GM23338 (cell line): ENCODE measurements around the gene LEKR1.

Experiments
- CTCF ChIP-seq, 2 experiments: fragments of 200-600 bp in 1 of 2; sonication (generic) in 1 of 2; conservative IDR thresholded peaks; 2 replicates each; pipeline versions ENCODE4 v1.5.1 to v1.6.1; 2016 to 2017; ENCODE audit warnings: antibody characterized with exemption in 2 of 2, low read depth in 2 of 2, mild to moderate bottlenecking in 2 of 2, moderate library complexity in 1 of 2
- EZH2 ChIP-seq: fragments of 200-600 bp; sonication (generic); IDR thresholded peaks from one replicate; pipeline ENCODE4 v1.8.0; 2017; ENCODE audit warnings: antibody characterized with exemption, mild to moderate bottlenecking, low read depth; ENCODE audit not compliant: unreplicated experiment

DNA sequence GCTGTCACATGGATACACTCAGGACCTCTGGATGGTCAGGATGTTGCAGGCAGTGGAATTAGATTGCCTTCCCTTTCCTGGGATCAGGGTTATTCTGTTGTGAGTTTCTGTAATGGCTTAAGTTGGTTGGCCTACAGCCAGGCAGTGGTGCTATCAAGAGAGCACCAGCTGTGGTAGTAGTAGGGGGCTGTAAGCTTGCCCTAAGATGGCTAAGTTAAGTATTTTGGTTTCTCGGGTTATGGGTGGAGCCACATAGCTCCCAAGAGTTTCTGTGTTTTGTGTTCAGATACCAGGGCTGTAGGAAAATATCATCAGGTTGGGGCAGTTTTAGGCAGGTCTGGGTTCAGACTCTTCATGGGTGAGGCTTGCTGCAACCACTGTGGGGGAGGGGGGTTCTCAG lies 59.6 kb downstream of the LEKR1 start:
- TF ChIP-seq CTCF (conservative IDR thresholded peaks at IDR 0.05; ENCODE audit: low read depth in 2 of 2) = no peak
- no peak for TF ChIP-seq EZH2
